Stimulated activated CD8-positive, alpha-beta memory T cell treated with anti-CD3 and anti-CD28 coated beads, Interleukin-4, amount 100 ng/mL, for 48 hours (primary cell): ENCODE results near the gene TTLL8.

ENCODE experiments used
- DNase-seq: peaks from one replicate; pipeline ENCODE4 v3.0.0-alpha.2; 2020

The TTLL8 gene

GRCh38 chr22:50016308-50016987 lies 41.6 kb downstream of the TTLL8 start:
- no peak for DNase-seq

DNA sequence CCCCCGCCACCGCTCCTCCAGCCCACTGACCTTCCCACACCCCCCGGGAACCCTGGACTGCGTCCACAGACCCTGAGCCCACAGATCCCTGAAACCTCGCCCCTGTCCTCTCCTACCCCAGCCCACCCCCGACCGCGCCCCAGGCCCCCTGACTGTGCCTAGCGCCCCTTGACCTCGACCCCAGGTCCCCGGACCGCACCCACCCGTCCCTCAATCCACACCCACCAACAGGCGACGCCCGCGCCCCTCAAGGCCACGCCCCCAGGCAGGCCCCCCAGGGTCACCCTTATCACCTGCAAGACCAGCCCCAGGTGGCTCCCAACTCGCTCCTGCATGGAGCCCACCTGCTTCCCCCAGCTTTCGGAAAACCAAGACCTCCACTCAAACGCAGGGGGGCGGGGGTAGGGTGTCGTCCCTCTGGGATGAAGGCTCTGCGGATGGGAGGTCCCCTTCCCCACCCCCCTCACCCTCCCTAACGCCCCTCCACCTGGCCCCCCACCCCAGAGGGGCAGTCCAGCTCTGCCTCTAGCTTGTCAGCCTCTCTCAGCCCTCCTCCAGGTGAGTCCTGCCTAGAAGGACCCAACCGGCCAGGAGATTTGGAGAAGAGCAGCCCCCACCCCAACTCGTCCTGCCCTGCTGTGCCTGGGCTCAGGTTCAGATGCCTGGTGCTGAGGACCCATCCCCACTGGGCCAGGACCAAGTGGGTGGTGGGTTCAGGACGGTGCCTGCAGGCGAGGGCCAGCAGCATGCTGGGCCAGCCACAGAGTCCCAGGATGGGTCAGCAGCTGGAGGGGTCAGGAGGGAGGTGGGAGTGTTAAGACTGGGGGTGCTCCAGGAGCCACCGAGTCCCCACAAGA lies 42.4 kb downstream of the TTLL8 start:
- no peak for DNase-seq

GRCh38 chr22:50014655-50015401 lies 43.3 kb downstream of the TTLL8 start:
- peak; percentile 36 for DNase-seq

DNA sequence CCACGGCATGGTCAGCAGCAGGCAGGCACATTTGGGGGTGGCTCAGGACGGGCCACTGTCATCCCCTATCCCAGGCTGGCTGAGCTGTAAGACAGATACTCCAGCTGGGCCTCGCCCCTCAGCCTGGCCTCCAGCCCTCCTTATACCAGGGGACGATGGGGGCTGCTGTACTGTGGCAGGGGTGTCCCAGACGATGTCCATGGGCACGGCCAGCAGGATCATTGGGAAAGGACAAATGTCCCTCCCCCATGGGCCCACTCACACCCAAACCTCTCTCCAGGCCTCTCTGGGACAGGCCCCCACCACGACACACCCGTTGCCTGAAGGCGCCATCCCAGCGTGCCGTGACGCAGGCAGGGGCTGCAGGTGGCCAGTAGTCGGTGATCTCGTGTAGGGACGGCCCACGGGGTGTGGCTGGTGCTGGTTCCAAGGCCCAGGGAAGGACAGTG lies 44.0 kb downstream of the TTLL8 start:
- DNase-seq = no peak

GRCh38 chr22:50012211-50013181 lies 45.6 kb downstream of the TTLL8 start, which contains the start of gene IL17REL:
Gene IL17REL (minus strand): TSS chr22:50012765. CDS start chr22:50012646, 119 bp downstream.
- DNase-seq = no peak

DNA sequence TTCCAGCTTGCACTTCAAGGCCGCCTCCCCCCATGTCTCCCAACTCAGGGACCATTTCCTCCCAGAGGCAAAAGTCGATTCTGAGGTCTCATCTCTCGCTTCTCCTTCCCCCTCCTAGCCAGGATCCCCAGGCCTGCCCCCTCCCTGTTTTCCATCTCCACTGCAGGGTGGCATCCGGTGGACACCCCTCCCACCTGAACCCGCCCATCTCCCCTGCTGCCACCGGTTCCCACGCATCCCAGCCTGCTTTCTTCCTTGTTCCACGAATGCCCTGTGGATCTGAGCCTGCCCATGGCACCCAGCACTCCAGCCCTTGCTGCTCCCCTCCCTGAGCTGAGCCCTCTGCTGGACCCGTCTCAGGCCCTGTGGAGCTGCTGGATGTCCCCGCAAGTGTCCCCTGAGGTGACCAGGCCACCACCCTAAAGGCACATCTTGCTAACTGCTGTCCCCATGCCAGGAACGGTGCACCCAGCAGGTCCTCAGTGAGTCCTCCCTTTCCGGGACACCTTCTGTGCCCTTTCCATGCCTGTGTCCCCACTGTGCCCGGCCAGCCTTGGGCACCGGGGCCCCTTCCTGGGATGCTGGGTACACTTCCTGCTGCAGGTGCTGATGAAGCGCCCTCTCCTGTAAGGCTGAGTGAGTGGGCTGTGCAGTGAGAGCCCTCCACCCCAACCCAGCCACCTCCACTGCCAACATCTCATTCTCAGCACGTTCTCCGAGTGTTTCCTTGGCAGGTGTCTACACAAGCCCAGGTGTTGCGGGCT lies 46.5 kb downstream of the TTLL8 start:
- DNase-seq = no peak

DNA sequence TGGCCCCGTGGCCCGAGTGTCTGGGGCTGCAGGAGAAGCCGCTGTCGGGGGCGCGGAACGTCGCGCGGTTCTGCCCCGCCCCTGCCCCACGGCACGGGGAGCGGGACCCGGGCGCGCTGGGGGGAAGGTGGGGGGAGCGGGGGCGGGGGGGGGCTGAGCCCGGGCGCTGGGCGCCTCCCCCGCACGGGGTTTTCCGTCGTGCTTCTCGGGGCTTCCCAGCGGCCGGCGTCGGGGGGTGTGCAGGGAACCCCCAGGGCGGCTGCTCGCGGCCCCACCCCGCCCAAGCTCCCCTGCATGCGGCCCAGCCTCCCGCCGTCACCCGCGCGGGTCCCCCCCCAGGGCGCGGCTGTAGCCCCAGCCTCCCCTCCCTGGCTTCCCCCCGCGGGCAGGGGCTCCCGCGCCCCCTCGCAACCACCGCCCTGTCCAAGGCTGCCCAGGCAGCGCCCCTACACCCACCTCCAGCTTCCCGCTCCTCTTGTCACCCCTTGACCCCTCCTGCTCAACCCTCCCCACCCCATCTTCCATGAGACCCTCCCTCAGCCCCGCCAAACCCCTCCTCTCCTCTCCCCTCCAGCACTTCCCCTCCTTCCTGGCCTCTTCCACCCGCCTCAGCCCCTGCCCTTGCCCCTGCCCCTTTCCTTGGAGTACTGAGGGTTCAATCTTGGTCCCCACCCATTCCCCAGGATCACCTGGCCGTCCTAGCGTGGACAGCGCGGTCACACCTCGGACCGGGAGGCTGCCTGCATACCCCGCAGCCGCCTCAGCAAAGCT lies 47.2 kb downstream of the TTLL8 start:
- DNase-seq = peak; percentile 53

DNA sequence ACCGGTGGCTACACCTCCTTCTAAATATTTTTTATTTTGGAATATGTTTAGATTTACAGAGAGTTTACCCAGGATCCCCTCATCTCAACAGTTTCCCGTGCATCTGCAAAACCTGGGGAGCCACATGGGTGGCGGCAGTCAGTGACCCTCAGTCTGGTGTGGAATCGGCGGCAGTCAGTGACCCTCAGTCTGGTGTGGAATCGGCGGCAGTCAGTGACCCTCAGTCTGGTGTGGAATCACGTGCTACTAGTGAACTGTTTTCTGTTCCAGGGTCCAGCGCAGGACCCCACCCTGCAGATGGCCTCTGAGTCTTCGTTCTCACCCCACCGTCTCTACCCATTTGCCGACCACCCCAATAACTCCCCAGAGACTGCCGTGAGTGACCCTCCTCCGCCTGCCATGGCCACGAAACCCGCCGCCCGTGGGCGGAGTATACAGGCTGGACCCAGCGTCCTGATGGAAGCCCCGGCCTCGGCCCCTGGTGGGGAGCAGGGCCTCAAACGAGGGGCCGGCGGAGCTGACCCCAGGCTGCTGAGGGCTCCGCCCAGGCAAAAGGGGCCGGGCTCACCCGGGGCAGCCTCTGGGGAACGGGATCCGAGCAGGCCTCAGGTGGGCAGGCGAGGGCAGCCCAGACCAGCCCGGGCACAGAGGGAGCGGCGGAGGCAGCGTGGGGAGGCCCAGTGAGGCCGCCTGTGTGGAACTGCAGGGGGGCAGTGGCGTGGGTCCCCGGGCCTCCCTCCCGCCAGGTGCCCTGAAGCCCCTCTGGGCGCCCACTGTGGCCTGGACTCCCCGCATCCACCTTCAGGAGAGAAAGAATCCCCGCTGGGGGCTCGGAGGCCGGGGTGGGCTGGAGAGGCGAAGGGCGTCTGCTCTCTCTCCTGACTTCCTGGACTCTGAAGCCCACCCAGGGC lies 48.1 kb downstream of the TTLL8 start:
- no peak for DNase-seq

GRCh38 chr22:50009251-50009650 lies 48.8 kb downstream of the TTLL8 start:
- no peak for DNase-seq

DNA sequence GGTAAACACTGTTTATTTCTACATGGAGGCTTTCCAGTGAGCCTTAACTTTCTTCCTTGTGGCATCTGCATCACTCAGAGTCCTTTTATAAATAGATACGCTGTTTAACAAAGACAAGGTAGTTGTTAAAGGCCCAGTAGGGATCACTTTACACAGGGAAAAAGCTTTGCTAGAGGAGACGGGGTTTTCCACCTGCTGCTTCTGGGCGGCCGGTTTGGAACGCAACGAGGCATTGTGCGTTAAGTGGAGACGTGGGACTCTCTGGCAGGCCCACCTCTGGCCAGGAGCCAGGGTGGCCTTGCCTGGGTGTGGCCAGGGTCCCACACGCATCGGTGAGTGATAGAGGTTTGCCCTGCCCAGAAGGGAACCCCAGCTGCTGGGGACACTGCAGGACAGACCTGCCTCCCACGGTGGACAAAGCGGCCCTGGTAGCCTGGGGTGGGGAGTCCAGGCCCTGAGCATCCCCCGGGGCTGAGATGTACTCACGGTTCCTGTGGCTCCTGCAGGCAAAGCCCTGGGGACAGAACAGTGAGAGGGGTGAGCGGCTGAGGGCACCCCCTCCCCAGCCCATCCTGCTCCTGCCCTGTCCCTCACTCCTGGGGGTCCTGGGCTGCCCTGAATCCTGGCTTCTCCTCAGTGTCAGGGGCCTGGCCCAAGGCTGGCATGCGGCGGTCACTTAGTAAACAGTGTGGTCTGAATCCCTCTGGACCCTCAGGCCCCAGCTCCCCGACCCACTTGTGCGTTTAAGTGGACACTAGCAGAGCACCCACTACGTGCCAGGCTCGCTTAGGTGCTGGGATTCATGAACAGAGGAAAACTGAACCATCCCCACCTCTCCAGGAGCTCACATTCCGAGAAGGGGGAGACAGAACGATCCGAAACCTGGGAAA lies 49.7 kb downstream of the TTLL8 start:
- no peak for DNase-seq

GRCh38 chr22:50007057-50007511 lies 51.0 kb downstream of the TTLL8 start:
- no peak for DNase-seq

GRCh38 chr22:50004918-50005317 lies 53.2 kb downstream of the TTLL8 start:
- no peak for DNase-seq

DNA sequence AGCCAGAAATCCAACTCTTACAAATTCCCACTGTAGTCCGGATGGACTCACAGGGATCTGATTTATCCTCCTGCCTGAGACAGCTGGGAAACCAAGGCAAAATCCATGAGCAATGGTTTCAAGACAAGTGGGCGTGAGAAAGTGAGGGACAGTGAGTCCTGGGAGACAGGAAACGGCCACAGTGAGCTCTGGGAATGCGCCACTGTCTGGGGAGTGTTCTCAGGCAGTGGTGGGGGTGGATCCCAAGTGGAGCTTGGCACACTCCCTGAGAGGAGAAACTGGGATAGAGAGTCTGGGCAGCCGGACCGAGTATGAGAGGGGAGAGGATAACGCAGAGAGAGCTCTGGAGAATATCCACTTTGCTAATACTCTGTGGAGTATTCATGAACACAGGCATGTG lies 55.3 kb downstream of the TTLL8 start:
- no peak for DNase-seq

GRCh38 chr22:50001388-50002231 lies 56.5 kb downstream of the TTLL8 start:
- DNase-seq = peak; percentile 27

- peak; percentile 22 for DNase-seq
Measured at GRCh38 chr22:50000587-50001387, 57.3 kb downstream of the TTLL8 start.

- peak; percentile 19 for DNase-seq
Measured at GRCh38 chr22:49999946-50000586, 58.0 kb downstream of the TTLL8 start.
